OCI-LY7 (cell line): ENCODE data around the gene VIT. TPM values are rescaled to one million over a fixed set of nuclear protein-coding genes. Genes with fewer than 3 reads are reported as not detected.

Source experiments
- BruUV-seq: library from RNA; stranded (reverse); fragments of 400-500 nt; replicated peaks from 2 replicates; lab custom pipeline; 2021; lab: Mats Ljungman, UMichigan
- CTCF ChIA-PET: fragments of 300-600 bp; sonication (Branson Sonifier 250); formaldehyde crosslinking; loops from one replicate; lab custom pipeline; 2022; ENCODE audit warnings: antibody characterized with exemption; ENCODE audit not compliant: unreplicated experiment; lab: Charles Lee
- POLR2A ChIA-PET: fragments of 300-600 bp; sonication (Branson Sonifier 250); formaldehyde crosslinking; loops from one replicate; lab custom pipeline; 2022; ENCODE audit warnings: antibody characterized with exemption; lab: Charles Lee
- DNase-seq: peaks from one replicate; pipeline ENCODE4 v3.0.0-alpha.2; 2015; ENCODE audit warnings: low spot score
- H2AFZ ChIP-seq: fragments of 200-600 bp; sonication (generic), shearing (Covaris generic); 2 replicates; pipeline ENCODE4 v1.6.1; 2014; ENCODE audit warnings: mild to moderate bottlenecking, antibody characterized with exemption, low read length, moderate library complexity
- H3K27ac ChIP-seq: fragments of 200-600 bp; sonication (generic); 2 replicates; pipeline ENCODE4 v1.5.1; 2014; ENCODE audit warnings: mixed run types, low read depth, mild to moderate bottlenecking, moderate library complexity, low read length, inconsistent platforms; ENCODE audit not compliant: poor library complexity, severe bottlenecking
- H3K36me3 ChIP-seq: fragments of 200-600 bp; sonication (generic); 2 replicates; pipeline ENCODE4 v1.6.1; 2014; ENCODE audit warnings: mild to moderate bottlenecking, antibody characterized with exemption, low read length, moderate library complexity, mixed read lengths; ENCODE audit not compliant: insufficient read depth
- H3K4me1 ChIP-seq: fragments of 200-600 bp; sonication (generic); 2 replicates; pipeline ENCODE4 v1.5.1; 2014; ENCODE audit warnings: mild to moderate bottlenecking, low read length; ENCODE audit not compliant: insufficient read depth, poor library complexity, severe bottlenecking
- H3K4me2 ChIP-seq: fragments of 200-600 bp; sonication (generic); 2 replicates; pipeline ENCODE4 v1.6.1; 2014; ENCODE audit warnings: mild to moderate bottlenecking, low read length
- H3K4me3 ChIP-seq: fragments of 200-600 bp; sonication (generic); 2 replicates; pipeline ENCODE4 v1.5.1; 2014; ENCODE audit warnings: mild to moderate bottlenecking, low read depth, low read length; ENCODE audit not compliant: poor library complexity, severe bottlenecking
- H3K79me2 ChIP-seq: fragments of 200-600 bp; sonication (generic); 2 replicates; pipeline ENCODE4 v1.6.1; 2016; ENCODE audit warnings: low read depth, mild to moderate bottlenecking, low read length, moderate library complexity, mixed read lengths; ENCODE audit not compliant: insufficient read depth
- H3K9me2 ChIP-seq: fragments of 200-600 bp; sonication (generic); 2 replicates; pipeline ENCODE4 v1.6.1; 2016; ENCODE audit warnings: mild to moderate bottlenecking, low read length, mixed read lengths; ENCODE audit not compliant: insufficient read depth
- H3K9me3 ChIP-seq: fragments of 200-600 bp; sonication (generic); 2 replicates; pipeline ENCODE4 v1.6.1; 2014; ENCODE audit warnings: mild to moderate bottlenecking, mixed run types, low read length, mixed read lengths
- H4K20me1 ChIP-seq: fragments of 200-600 bp; sonication (generic); 2 replicates; pipeline ENCODE4 v1.6.1; 2014; ENCODE audit warnings: mild to moderate bottlenecking, antibody characterized with exemption, low read length, moderate library complexity, mixed read lengths; ENCODE audit not compliant: insufficient read depth
- CTCF ChIP-seq: fragments of 200-600 bp; sonication (generic); conservative IDR thresholded peaks from 2 replicates; pipeline ENCODE4 v1.5.1; 2014; ENCODE audit warnings: mild to moderate bottlenecking, antibody characterized with exemption, low read length, moderate library complexity, mixed read lengths
- EZH2phosphoT487 ChIP-seq: fragments of 200-600 bp; sonication (generic); IDR thresholded peaks from 2 replicates; pipeline ENCODE4 v1.6.1; 2018; ENCODE audit warnings: low read depth, borderline replicate concordance, mild to moderate bottlenecking, mixed run types, antibody characterized with exemption, low read length, moderate library complexity, mixed read lengths
- intact Hi-C: fragments of 100-400 bp; cut with micrococcal nuclease; formaldehyde crosslinking; loops from one replicate; pipeline ENCODE4 v1.10.0; 2022; ENCODE audit not compliant: unreplicated experiment
- total RNA-seq, 2 experiments: library from RNA; depleted of rRNA in 1 of 2; stranded (reverse); fragments of >200 nt in 1 of 2; shearing (Covaris generic) in 1 of 2; gene quantifications; 2 replicates each; pipeline ENCODE4 v1.2.3, GENCODE V29; 2014 to 2022

The VIT gene
- total RNA-seq, 2 experiments from 2014 or later = not detected

GRCh38 chr2:36849265-36849664, 152.8 kb downstream of the VIT start:
- no peaks in the 10 kb centered on the region for H4K20me1 ChIP-seq
- H3K9me3 ChIP-seq = no peaks in the 10 kb centered on the region
- H3K36me3 ChIP-seq = peaks cover 43% of the 10 kb centered on the region
- CTCF ChIA-PET = no interaction called here
- no peak overlapping the region for H3K27ac ChIP-seq
- no peak overlapping the region for H2AFZ ChIP-seq
- no peaks in the 10 kb centered on the region for H3K4me1 ChIP-seq
- no peak overlapping the region for H3K4me3 ChIP-seq
- no peaks in the 10 kb centered on the region for H3K9me2 ChIP-seq
- H3K4me2 ChIP-seq = no peak overlapping the region
- H3K79me2 ChIP-seq = no peaks in the 10 kb centered on the region
- no peak for DNase-seq
- intact Hi-C loops = no loop called here
- no peak for TF ChIP-seq EZH2phosphoT487
- TF ChIP-seq CTCF = no peak
- POLR2A ChIA-PET = interaction anchor here (0.6 to 2.2 kb wide), 4 partner anchors 8 to 1331 kb away, joined by 3 to 9 read pairs (median 3); no protein-coding TSS in a partner anchor
- BruUV-seq = no TSS peak

GRCh38 chr2:36854241-36854640, 157.7 kb downstream of the VIT start:
- Histone ChIP-seq H3K4me3 (no peak overlapping the region), H3K27ac (no peak overlapping the region), H3K4me2 (no peak overlapping the region), H3K79me2 (no peaks in the 10 kb centered on the region), H4K20me1 (no peaks in the 10 kb centered on the region), H3K36me3 (peaks cover 50% of the 10 kb centered on the region), H3K4me1 (no peaks in the 10 kb centered on the region), H2AFZ (no peak overlapping the region), H3K9me2 (no peaks in the 10 kb centered on the region), H3K9me3 (no peaks in the 10 kb centered on the region)
- POLR2A ChIA-PET = interaction anchor here (0.6 kb wide), 1 partner anchor 386 kb away, joined by 3 read pairs; no protein-coding TSS in a partner anchor
- CTCF ChIA-PET = no interaction called here
- DNase-seq = no peak
- no TSS peak for BruUV-seq
- TF ChIP-seq CTCF (no peak), EZH2phosphoT487 (no peak)
- intact Hi-C loops = no loop called here

- peaks cover 44% of the 10 kb centered on the region for H3K36me3 ChIP-seq
- H3K4me2 ChIP-seq = no peak overlapping the region
- no peaks in the 10 kb centered on the region for H3K9me2 ChIP-seq
- no peaks in the 10 kb centered on the region for H3K79me2 ChIP-seq
- H3K4me1 ChIP-seq = no peaks in the 10 kb centered on the region
- no peak for DNase-seq
- no peaks in the 10 kb centered on the region for H3K9me3 ChIP-seq
- no peaks in the 10 kb centered on the region for H4K20me1 ChIP-seq
- H2AFZ ChIP-seq = no peak overlapping the region
- intact Hi-C loops = no loop called here
- H3K4me3 ChIP-seq = no peak overlapping the region
- BruUV-seq = no TSS peak
- POLR2A ChIA-PET = interaction anchor here (0.6 to 1.1 kb wide), 6 partner anchors 8 to 265 kb away, joined by 3 to 5 read pairs (median 4); no protein-coding TSS in a partner anchor
- no peak for TF ChIP-seq EZH2phosphoT487
- no peak for TF ChIP-seq CTCF
- CTCF ChIA-PET = no interaction called here
- no peak overlapping the region for H3K27ac ChIP-seq
These were observed 158.9 kb downstream of the VIT start for GRCh38 chr2:36855429-36855828.
